HG02973 (cell line): Measurements from ENCODE around the gene CCDC144A.
"Not testable (repeated sequence)": the region's sequence is repeated elsewhere in the genome, so short reads cannot be mapped to it uniquely, and the experiment has no call there.

Source experiments
- ATAC-seq: cut with Tn5 transposase; IDR thresholded peaks from one replicate; pipeline ENCODE4 v1.9.1; 2021; ENCODE audit warnings: moderate library complexity; ENCODE audit not compliant: unreplicated experiment

Gene CCDC144A

GRCh38 chr17:16818821-16819683 is 129.0 kb downstream of the CCDC144A start:
- no peak for ATAC-seq

GRCh38 chr17:16820161-16820877 is 130.3 kb downstream of the CCDC144A start:
- no peak for ATAC-seq

GRCh38 chr17:16820979-16821543 is 131.0 kb downstream of the CCDC144A start:
- no peak for ATAC-seq

- not testable (repeated sequence) for ATAC-seq
These were observed 132.1 kb downstream of the CCDC144A start for GRCh38 chr17:16822133-16822532.

- ATAC-seq: not testable (repeated sequence)
These were observed 133.8 kb downstream of the CCDC144A start for GRCh38 chr17:16823768-16824406.
